ENCODE measurements around the gene ERCC6L. TPM values are rescaled to one million over a fixed set of nuclear protein-coding genes. Genes with fewer than 3 reads are reported as not detected.

Gene ERCC6L
- total RNA-seq, result 2.6 and 3.5 TPM in 2 replicates

GRCh38 chrX:72238721-72239475, at the start of gene ERCC6L:
Gene ERCC6L, minus strand, starts transcription at chrX:72239027. Its CDS starts 116 bp downstream, at chrX:72238911.

GRCh38 chrX:72181178-72182125, 57.4 kb downstream of the ERCC6L start, which contains the start of gene PIN4:
Gene PIN4, plus strand, starts transcription at chrX:72181757. Its CDS starts 29 bp downstream, at chrX:72181786.

Other genes with a start within 250 kb of the ERCC6L start
- 0.58 and 1.2 TPM in 2 replicates for gene RTL5, start 107.1 kb downstream of the ERCC6L start, total RNA-seq
- gene PIN4, start 57.3 kb downstream of the ERCC6L start, total RNA-seq, result 9.7 and 10.7 TPM in 2 replicates
- gene RPS4X, start 38.2 kb upstream of the ERCC6L start, total RNA-seq, result 1,089 and 1,209 TPM in 2 replicates
- 0.53 TPM in 1 of 2 replicates, not detected in the other for gene CITED1, start 66.9 kb upstream of the ERCC6L start, total RNA-seq